Upper lobe of left lung (tissue), 6 donors: ENCODE data around the gene MAB21L4. TPM values are rescaled to one million over a fixed set of nuclear protein-coding genes. Genes with fewer than 3 reads are reported as not detected.

Experiments used
- ATAC-seq, 2 donors: fragments of 200-7000 bp; cut with Tn5 transposase; one replicate each; pipeline ENCODE4 v1.9.1; 2022; ENCODE audit warnings: mild to moderate bottlenecking in 2 of 2, moderate library complexity in 2 of 2; ENCODE audit not compliant: low FRiP score in 2 of 2
- DNase-seq, 2 donors: peaks; one replicate each; pipeline ENCODE4 v3.0.0-alpha.2; 2019 to 2020
- H3K27ac ChIP-seq, 4 donors: fragments of 200-600 bp; sonication (generic); one replicate each; pipeline ENCODE4 v1.5.1; 2016 to 2019
- H3K27me3 ChIP-seq, 4 donors: fragments of 200-600 bp; sonication (generic); one replicate each; pipeline ENCODE4 v1.5.1; 2017 to 2019
- H3K36me3 ChIP-seq, 4 donors: fragments of 200-600 bp; sonication (generic); one replicate each; pipeline ENCODE4 v1.5.1; 2016 to 2019
- H3K4me1 ChIP-seq, 4 donors: fragments of 200-600 bp; sonication (generic); one replicate each; pipeline ENCODE4 v1.5.1; 2018 to 2019
- H3K4me3 ChIP-seq, 4 donors: fragments of 200-600 bp; sonication (generic); one replicate each; pipeline ENCODE4 v1.5.1; 2017 to 2019; ENCODE audit warnings: mild to moderate bottlenecking in 2 of 4, moderate library complexity in 1 of 4
- H3K9me3 ChIP-seq, 4 donors: fragments of 200-600 bp; sonication (generic); one replicate each; pipeline ENCODE4 v1.5.1; 2018 to 2019
- CTCF ChIP-seq, 6 experiments: fragments of 450-650 bp in 4 of 6; fragments of 200-600 bp in 2 of 6; sonication (generic) in 2 of 6; IDR thresholded peaks; one replicate each; pipeline ENCODE4 v1.5.1; 2016 to 2019; ENCODE audit warnings: antibody characterized with exemption in 6 of 6
- EP300 ChIP-seq, 4 donors: sonication (generic); formaldehyde crosslinking; IDR thresholded peaks; one replicate each; pipeline ENCODE4 v1.5.1; 2017; ENCODE audit warnings: antibody characterized with exemption in 4 of 4, control low read depth in 2 of 4
- POLR2A ChIP-seq, 4 donors: fragments of 450-650 bp; IDR thresholded peaks; one replicate each; pipeline ENCODE4 v1.5.1; 2016 to 2017; ENCODE audit warnings: antibody characterized with exemption in 4 of 4, mild to moderate bottlenecking in 2 of 4
- POLR2AphosphoS5 ChIP-seq, 2 donors: sonication (generic); formaldehyde crosslinking; IDR thresholded peaks; one replicate each; pipeline ENCODE4 v1.5.1; 2017; ENCODE audit warnings: antibody characterized with exemption in 2 of 2
- WGBS, 2 donors: methylation state at CpG; one replicate each; pipeline ENCODE4 v1.1.5; 2017 to 2018; 5-methylcytosine and 5-hydroxymethylcytosine counted together
- total RNA-seq, 6 donors: library from RNA; depleted of rRNA in 4 of 6; stranded (reverse); fragments of >200 nt in 4 of 6; gene quantifications; one replicate each; pipeline versions ENCODE4 v1.1.0 to v1.2.1, GENCODE V29; 2016 to 2021
- donor health status: DM: no; HTN: no; CAD: no; lungs with moderate emphysema.
- donor health status: DM: no; HTN: yes; CAD: no; lungs with severe emphysema.

Gene MAB21L4
- total RNA-seq, 6 donors from 2014 or later, result 11.5 to 117 (median 29.0) TPM

- Histone ChIP-seq H3K4me1 (no peaks in the 10 kb centered on the region), H3K9me3 (no peaks in the 10 kb centered on the region), H3K4me3 (no peak overlapping the region), H3K27me3 (no peaks in the 10 kb centered on the region), H3K27ac (no peak overlapping the region), H3K36me3 (no peaks in the 10 kb centered on the region)
- ATAC-seq (no peak), DNase-seq (peak in 1 of 2 donors; percentile 62)
- WGBS, 2 donors, result 76 to 89% methylated on average over 6 to 10 of the region's 12 CpGs
- TF ChIP-seq POLR2A (IDR thresholded peaks at IDR 0.05), result no peak
- no peak for TF ChIP-seq EP300 (IDR thresholded peaks at IDR 0.05)
- TF ChIP-seq POLR2AphosphoS5 (IDR thresholded peaks at IDR 0.05), result no peak
- TF ChIP-seq CTCF (IDR thresholded peaks at IDR 0.05), result no peak
These were observed 21.2 kb downstream of the MAB21L4 start for GRCh38 chr2:240874715-240875227.

- H3K36me3 ChIP-seq, result no peaks in the 10 kb centered on the region
- peak in 1 of 2 donors; percentile 62 for DNase-seq
- H3K4me1 ChIP-seq, result no peaks in the 10 kb centered on the region
- no peaks in the 10 kb centered on the region for H3K27me3 ChIP-seq
- H3K27ac ChIP-seq, result no peak overlapping the region
- 80 to 86% methylated on average over 21 to 33 of the region's 33 CpGs for WGBS, 2 donors
- no peak overlapping the region for H3K4me3 ChIP-seq
- TF ChIP-seq CTCF (IDR thresholded peaks at IDR 0.05), result no peak
- no peak for TF ChIP-seq POLR2A (IDR thresholded peaks at IDR 0.05)
- TF ChIP-seq POLR2AphosphoS5 (IDR thresholded peaks at IDR 0.05), result no peak
- no peak for TF ChIP-seq EP300 (IDR thresholded peaks at IDR 0.05)
- no peak for ATAC-seq
- H3K9me3 ChIP-seq, result no peaks in the 10 kb centered on the region
These were observed 21.9 kb downstream of the MAB21L4 start for GRCh38 chr2:240873805-240874714.

GRCh38 chr2:240873098-240873788 is 22.7 kb downstream of the MAB21L4 start:
- Histone ChIP-seq H3K27me3 (no peaks in the 10 kb centered on the region), H3K4me3 (no peak overlapping the region), H3K36me3 (no peaks in the 10 kb centered on the region), H3K9me3 (no peaks in the 10 kb centered on the region), H3K4me1 (no peaks in the 10 kb centered on the region), H3K27ac (no peak overlapping the region)
- ATAC-seq, result no peak
- 90 to 91% methylated on average over 6 to 18 of the region's 21 CpGs for WGBS, 2 donors
- peak in 1 of 2 donors; percentile 69 for DNase-seq
- no peak for TF ChIP-seq POLR2A (IDR thresholded peaks at IDR 0.05)
- no peak for TF ChIP-seq CTCF (IDR thresholded peaks at IDR 0.05)
- no peak for TF ChIP-seq POLR2AphosphoS5 (IDR thresholded peaks at IDR 0.05)
- TF ChIP-seq EP300 (IDR thresholded peaks at IDR 0.05), result no peak

GRCh38 chr2:240872317-240873097 is 23.4 kb downstream of the MAB21L4 start:
- H3K9me3 ChIP-seq, result no peaks in the 10 kb centered on the region
- DNase-seq, result peak in 1 of 2 donors; percentile 65
- ATAC-seq, result no peak
- TF ChIP-seq POLR2A (IDR thresholded peaks at IDR 0.05), result no peak
- no peak for TF ChIP-seq POLR2AphosphoS5 (IDR thresholded peaks at IDR 0.05)
- TF ChIP-seq CTCF (IDR thresholded peaks at IDR 0.05), result no peak
- no peak for TF ChIP-seq EP300 (IDR thresholded peaks at IDR 0.05)
- no peaks in the 10 kb centered on the region for H3K27me3 ChIP-seq
- 89 to 92% methylated on average over 12 to 17 of the region's 17 CpGs for WGBS, 2 donors
- H3K4me3 ChIP-seq, result no peak overlapping the region
- H3K4me1 ChIP-seq, result no peaks in the 10 kb centered on the region
- H3K27ac ChIP-seq, result no peak overlapping the region
- H3K36me3 ChIP-seq, result no peaks in the 10 kb centered on the region
